H1 (cell line): ENCODE measurements around the gene IRF3. TPM values are rescaled to one million over a fixed set of nuclear protein-coding genes. Genes with fewer than 3 reads are reported as not detected.

Experiments used
- BRCA1 ChIP-seq: IDR thresholded peaks from 2 replicates; pipeline ENCODE4 v1.6.1; 2012; ENCODE audit warnings: low read depth, low read length, improper control_type of control experiment
- CHD1 ChIP-seq: IDR thresholded peaks from 2 replicates; pipeline ENCODE4 v1.6.1; 2012; ENCODE audit warnings: low read depth, low read length, improper control_type of control experiment
- EGR1 ChIP-seq: IDR thresholded peaks from 2 replicates; pipeline ENCODE4 v1.6.1; 2011; ENCODE audit warnings: low read depth, low read length, borderline replicate concordance
- EZH2 ChIP-seq: fragments of 200-600 bp; sonication (generic); IDR thresholded peaks from 2 replicates; pipeline ENCODE4 v1.7.1; 2012; ENCODE audit warnings: low read depth, mild to moderate bottlenecking, moderate library complexity, low read length, inconsistent platforms; ENCODE audit not compliant: severe bottlenecking
- GABPA ChIP-seq: IDR thresholded peaks from 2 replicates; pipeline ENCODE4 v1.6.1; 2011; ENCODE audit warnings: mild to moderate bottlenecking, low read length, moderate library complexity, borderline replicate concordance; ENCODE audit not compliant: insufficient read depth
- KDM5A ChIP-seq: fragments of 200-600 bp; IDR thresholded peaks from 2 replicates; pipeline ENCODE4 v1.7.1; 2012; ENCODE audit warnings: mild to moderate bottlenecking, low read length, inconsistent platforms, mixed read lengths
- MAFK ChIP-seq: IDR thresholded peaks from 2 replicates; pipeline ENCODE4 v1.6.1; 2012; ENCODE audit warnings: low read depth, mild to moderate bottlenecking, improper control_type of control experiment, low read length
- NANOG ChIP-seq: IDR thresholded peaks from 2 replicates; pipeline ENCODE4 v1.6.1; 2011; ENCODE audit warnings: low read length, low read depth, mild to moderate bottlenecking, inconsistent platforms; ENCODE audit not compliant: insufficient read depth, poor library complexity, severe bottlenecking
- PHF8 ChIP-seq: fragments of 200-600 bp; sonication (generic); conservative IDR thresholded peaks from 2 replicates; pipeline ENCODE4 v1.7.1; 2012; ENCODE audit warnings: low read depth, mild to moderate bottlenecking, inconsistent platforms, low read length, moderate library complexity
- RXRA ChIP-seq: IDR thresholded peaks from 2 replicates; pipeline ENCODE4 v1.6.1; 2011; ENCODE audit warnings: low read depth, mild to moderate bottlenecking, low read length, moderate library complexity; ENCODE audit not compliant: insufficient read depth
- SIRT6 ChIP-seq: IDR thresholded peaks from one replicate; pipeline ENCODE4 v1.7.1; 2012; ENCODE audit warnings: low read length, inconsistent platforms
- polyA plus RNA-seq, 7 experiments: library from polyadenylated mRNA; depleted of rRNA in 3 of 7; stranded (reverse) in 5 of 7; unstranded in 2 of 7; fragments of >200 nt in 5 of 7; fragments of 200-250 nt in 2 of 7; gene quantifications; 1 replicate in 5 of 7; 2 replicates in 1 of 7; 4 replicates in 1 of 7; pipeline versions ENCODE4 v1.2.1 to v1.2.3, GENCODE V29; 2011 to 2013; ENCODE audit warnings: missing spikeins in 2 of 7, mixed read lengths in 2 of 7
- total RNA-seq: library from RNA; stranded (reverse); fragmentation: NEBNext Ultra II Directional; extraction: Animal tissue kit (Norgen Biotek cat#: 25700); gene quantifications from 2 replicates; pipeline ENCODE4 v1.2.1, GENCODE V29; 2021
- TF ChIP-seq, protein P1 (sequence below): fragments of 300-600 bp; sonication (generic); IDR thresholded peaks from 2 replicates; pipeline ENCODE4 v1.7.1; 2012; ENCODE audit warnings: low read length, moderate library complexity, mild to moderate bottlenecking, inconsistent platforms; ENCODE audit not compliant: insufficient replicate concordance

The IRF3 gene
- total and polyA plus RNA-seq, 2 of the 8 experiments (the other 6 are each of a cell fraction or from before 2014, with no cell fraction given), result 103 to 114 TPM

DNA sequence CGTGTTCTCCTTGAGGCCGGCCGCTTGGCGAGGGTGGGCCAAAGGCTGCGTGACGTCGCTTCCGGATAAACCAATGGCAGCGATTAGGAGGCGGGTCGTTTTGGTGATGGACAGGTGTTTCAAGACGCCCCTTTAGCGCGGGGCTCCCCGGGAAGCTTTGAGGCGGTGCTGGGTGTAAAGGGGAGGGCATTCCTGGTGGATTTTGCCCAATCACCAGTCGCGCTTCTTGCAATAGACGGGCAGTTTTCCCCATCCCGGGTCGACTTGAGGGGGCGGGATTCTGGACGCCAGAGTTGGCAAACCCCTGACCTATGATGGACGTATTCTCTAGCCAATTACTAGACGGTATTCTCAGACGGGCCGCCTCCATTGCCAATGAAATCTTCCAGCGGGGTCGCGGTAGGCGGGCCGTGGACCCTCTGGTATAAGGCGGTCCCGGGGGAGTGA is 11.2 kb upstream of the IRF3 start (continued):
- no peak for TF ChIP-seq EGR1
- TF ChIP-seq NANOG, result no peak
- TF ChIP-seq RXRA, result no peak
- TF ChIP-seq, protein P1, sequence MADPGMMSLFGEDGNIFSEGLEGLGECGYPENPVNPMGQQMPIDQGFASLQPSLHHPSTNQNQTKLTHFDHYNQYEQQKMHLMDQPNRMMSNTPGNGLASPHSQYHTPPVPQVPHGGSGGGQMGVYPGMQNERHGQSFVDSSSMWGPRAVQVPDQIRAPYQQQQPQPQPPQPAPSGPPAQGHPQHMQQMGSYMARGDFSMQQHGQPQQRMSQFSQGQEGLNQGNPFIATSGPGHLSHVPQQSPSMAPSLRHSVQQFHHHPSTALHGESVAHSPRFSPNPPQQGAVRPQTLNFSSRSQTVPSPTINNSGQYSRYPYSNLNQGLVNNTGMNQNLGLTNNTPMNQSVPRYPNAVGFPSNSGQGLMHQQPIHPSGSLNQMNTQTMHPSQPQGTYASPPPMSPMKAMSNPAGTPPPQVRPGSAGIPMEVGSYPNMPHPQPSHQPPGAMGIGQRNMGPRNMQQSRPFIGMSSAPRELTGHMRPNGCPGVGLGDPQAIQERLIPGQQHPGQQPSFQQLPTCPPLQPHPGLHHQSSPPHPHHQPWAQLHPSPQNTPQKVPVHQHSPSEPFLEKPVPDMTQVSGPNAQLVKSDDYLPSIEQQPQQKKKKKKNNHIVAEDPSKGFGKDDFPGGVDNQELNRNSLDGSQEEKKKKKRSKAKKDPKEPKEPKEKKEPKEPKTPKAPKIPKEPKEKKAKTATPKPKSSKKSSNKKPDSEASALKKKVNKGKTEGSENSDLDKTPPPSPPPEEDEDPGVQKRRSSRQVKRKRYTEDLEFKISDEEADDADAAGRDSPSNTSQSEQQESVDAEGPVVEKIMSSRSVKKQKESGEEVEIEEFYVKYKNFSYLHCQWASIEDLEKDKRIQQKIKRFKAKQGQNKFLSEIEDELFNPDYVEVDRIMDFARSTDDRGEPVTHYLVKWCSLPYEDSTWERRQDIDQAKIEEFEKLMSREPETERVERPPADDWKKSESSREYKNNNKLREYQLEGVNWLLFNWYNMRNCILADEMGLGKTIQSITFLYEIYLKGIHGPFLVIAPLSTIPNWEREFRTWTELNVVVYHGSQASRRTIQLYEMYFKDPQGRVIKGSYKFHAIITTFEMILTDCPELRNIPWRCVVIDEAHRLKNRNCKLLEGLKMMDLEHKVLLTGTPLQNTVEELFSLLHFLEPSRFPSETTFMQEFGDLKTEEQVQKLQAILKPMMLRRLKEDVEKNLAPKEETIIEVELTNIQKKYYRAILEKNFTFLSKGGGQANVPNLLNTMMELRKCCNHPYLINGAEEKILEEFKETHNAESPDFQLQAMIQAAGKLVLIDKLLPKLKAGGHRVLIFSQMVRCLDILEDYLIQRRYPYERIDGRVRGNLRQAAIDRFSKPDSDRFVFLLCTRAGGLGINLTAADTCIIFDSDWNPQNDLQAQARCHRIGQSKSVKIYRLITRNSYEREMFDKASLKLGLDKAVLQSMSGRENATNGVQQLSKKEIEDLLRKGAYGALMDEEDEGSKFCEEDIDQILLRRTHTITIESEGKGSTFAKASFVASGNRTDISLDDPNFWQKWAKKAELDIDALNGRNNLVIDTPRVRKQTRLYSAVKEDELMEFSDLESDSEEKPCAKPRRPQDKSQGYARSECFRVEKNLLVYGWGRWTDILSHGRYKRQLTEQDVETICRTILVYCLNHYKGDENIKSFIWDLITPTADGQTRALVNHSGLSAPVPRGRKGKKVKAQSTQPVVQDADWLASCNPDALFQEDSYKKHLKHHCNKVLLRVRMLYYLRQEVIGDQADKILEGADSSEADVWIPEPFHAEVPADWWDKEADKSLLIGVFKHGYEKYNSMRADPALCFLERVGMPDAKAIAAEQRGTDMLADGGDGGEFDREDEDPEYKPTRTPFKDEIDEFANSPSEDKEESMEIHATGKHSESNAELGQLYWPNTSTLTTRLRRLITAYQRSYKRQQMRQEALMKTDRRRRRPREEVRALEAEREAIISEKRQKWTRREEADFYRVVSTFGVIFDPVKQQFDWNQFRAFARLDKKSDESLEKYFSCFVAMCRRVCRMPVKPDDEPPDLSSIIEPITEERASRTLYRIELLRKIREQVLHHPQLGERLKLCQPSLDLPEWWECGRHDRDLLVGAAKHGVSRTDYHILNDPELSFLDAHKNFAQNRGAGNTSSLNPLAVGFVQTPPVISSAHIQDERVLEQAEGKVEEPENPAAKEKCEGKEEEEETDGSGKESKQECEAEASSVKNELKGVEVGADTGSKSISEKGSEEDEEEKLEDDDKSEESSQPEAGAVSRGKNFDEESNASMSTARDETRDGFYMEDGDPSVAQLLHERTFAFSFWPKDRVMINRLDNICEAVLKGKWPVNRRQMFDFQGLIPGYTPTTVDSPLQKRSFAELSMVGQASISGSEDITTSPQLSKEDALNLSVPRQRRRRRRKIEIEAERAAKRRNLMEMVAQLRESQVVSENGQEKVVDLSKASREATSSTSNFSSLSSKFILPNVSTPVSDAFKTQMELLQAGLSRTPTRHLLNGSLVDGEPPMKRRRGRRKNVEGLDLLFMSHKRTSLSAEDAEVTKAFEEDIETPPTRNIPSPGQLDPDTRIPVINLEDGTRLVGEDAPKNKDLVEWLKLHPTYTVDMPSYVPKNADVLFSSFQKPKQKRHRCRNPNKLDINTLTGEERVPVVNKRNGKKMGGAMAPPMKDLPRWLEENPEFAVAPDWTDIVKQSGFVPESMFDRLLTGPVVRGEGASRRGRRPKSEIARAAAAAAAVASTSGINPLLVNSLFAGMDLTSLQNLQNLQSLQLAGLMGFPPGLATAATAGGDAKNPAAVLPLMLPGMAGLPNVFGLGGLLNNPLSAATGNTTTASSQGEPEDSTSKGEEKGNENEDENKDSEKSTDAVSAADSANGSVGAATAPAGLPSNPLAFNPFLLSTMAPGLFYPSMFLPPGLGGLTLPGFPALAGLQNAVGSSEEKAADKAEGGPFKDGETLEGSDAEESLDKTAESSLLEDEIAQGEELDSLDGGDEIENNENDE, result no peak
- no peak for TF ChIP-seq MAFK
- no peak for TF ChIP-seq SIRT6
- TF ChIP-seq EZH2, result no peak
- TF ChIP-seq GABPA, result no peak
- TF ChIP-seq CHD1, result no peak
- no peak for TF ChIP-seq KDM5A
- TF ChIP-seq PHF8, result no peak
- TF ChIP-seq BRCA1, result no peak
